BLaER1 treated with 17β-estradiol and CSF1 and Interleukin-3, amounts not matched to agents 10 nM and 100 nM (cell line): ENCODE measurements around the gene WNT1.

ENCODE experiments used
- H3K27ac ChIP-seq, 11 experiments: shearing (Covaris generic); formaldehyde crosslinking; 2 replicates each; pipeline ENCODE4 v1.8.1; 2022
- H3K27me3 ChIP-seq, 11 experiments: shearing (Covaris generic); formaldehyde crosslinking; 2 replicates each; pipeline ENCODE4 v1.8.1; 2022
- H3K36me3 ChIP-seq, 11 experiments: shearing (Covaris generic); formaldehyde crosslinking; 2 replicates each; pipeline ENCODE4 v1.8.1; 2022
- H3K4me1 ChIP-seq, 10 experiments: shearing (Covaris generic); formaldehyde crosslinking; 2 replicates each; pipeline ENCODE4 v1.8.1; 2022
- H3K4me2 ChIP-seq, 11 experiments: shearing (Covaris generic); formaldehyde crosslinking; 2 replicates each; pipeline ENCODE4 v1.8.1; 2022
- H3K4me3 ChIP-seq, 10 experiments: shearing (Covaris generic); formaldehyde crosslinking; 2 replicates each; pipeline ENCODE4 v1.8.1; 2022
- H3K9ac ChIP-seq, 11 experiments: shearing (Covaris generic); formaldehyde crosslinking; 2 replicates each; pipeline ENCODE4 v1.8.1; 2022
- H3K9me3 ChIP-seq, 11 experiments: shearing (Covaris generic); formaldehyde crosslinking; replicated peaks in 1 of 11; 2 replicates each; pipeline ENCODE4 v1.8.1; 2022
- H4K20me1 ChIP-seq, 11 experiments: shearing (Covaris generic); formaldehyde crosslinking; 2 replicates each; pipeline ENCODE4 v1.8.1; 2022
- Cebpa-rat ChIP-seq, 11 experiments: shearing (Covaris generic); IDR thresholded peaks; 2 replicates each; pipeline ENCODE4 v1.8.1; 2022

WNT1 gene

GRCh38 chr12:48966177-48966895, 11.8 kb upstream of the WNT1 start:
- peaks cover 38 to 63% (median 52%) of the 10 kb centered on the region in 11 experiments for H3K27me3 ChIP-seq
- H3K27ac ChIP-seq = no peak overlapping the region
- H3K4me3 ChIP-seq = no peak overlapping the region
- H3K4me1 ChIP-seq = peaks cover 20 to 56% (median 34%) of the 10 kb centered on the region in 10 experiments
- H3K9ac ChIP-seq = no peak overlapping the region
- H3K4me2 ChIP-seq = peak overlapping the region in 10 of 11 experiments; percentile 5 to 65 (median 36); a peak in 15 of 22 replicates
- TF ChIP-seq Cebpa-rat (IDR thresholded peaks at IDR 0.05) = no peak
- H3K9me3 ChIP-seq = no peaks in the 10 kb centered on the region
- no peaks in the 10 kb centered on the region for H3K36me3 ChIP-seq
- peaks cover 0 to 31% (median 22%) of the 10 kb centered on the region in 11 experiments; a peak in 16 of 22 replicates for H4K20me1 ChIP-seq

DNA sequence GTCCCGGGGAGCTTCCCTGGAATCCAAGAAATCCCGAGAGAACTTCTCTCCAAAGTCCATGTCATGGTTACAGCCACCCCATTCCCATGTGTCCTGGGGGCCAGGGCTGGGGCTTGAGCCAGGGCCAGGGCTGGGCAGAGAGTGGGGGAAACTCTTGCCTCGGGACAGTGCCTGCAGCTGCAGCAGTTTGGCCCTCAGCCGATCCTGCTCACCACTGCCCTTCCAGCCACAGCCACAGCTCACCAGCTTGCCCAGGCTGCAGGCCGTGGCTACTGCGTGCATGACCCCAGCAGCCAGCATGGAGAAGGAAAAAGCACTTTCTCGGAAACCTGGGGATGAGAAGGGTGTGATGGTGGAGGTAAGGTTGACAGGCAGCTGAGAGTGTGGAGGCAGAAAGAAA, 10.1 kb upstream of the WNT1 start:
- Histone ChIP-seq H3K4me2 (no peak overlapping the region), H3K27me3 (peaks cover 54 to 80% (median 68%) of the 10 kb centered on the region in 11 experiments), H4K20me1 (peaks cover 0 to 48% (median 37%) of the 10 kb centered on the region in 11 experiments; a peak in 18 of 22 replicates), H3K4me1 (peaks cover 34 to 67% (median 51%) of the 10 kb centered on the region in 10 experiments), H3K4me3 (no peak overlapping the region), H3K36me3 (no peaks in the 10 kb centered on the region), H3K27ac (no peak overlapping the region), H3K9ac (no peak overlapping the region), H3K9me3 (no peaks in the 10 kb centered on the region)
- TF ChIP-seq Cebpa-rat (IDR thresholded peaks at IDR 0.05) = no peak

DNA sequence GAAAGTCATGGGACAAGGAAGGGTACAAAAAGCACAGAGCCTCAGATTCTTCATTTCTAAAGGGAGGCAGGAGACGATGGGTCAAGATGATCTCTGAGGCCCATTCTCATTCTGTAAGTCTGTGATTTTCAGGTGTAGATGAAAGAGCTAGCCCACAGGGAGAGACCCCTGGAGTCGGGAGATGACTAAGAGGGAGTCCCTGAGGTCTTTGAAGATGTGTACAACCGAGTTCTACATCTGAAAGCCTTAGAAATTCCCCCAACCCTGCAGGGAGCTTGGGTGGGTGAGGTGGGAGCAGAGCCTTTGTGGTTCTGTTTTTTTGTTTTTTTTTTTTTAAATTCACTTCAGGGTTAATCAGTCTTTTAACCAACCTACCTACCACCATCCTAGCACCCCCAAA, 9.7 kb upstream of the WNT1 start:
- Histone ChIP-seq H3K4me2 (no peak overlapping the region), H3K9me3 (peaks cover 0 to 3% (median 0%) of the 10 kb centered on the region in 11 experiments; a peak in 3 of 22 replicates), H4K20me1 (peaks cover 0 to 53% (median 37%) of the 10 kb centered on the region in 11 experiments; a peak in 18 of 22 replicates), H3K9ac (no peak overlapping the region), H3K36me3 (no peaks in the 10 kb centered on the region), H3K4me3 (no peak overlapping the region), H3K27ac (no peak overlapping the region), H3K4me1 (peaks cover 34 to 72% (median 53%) of the 10 kb centered on the region in 10 experiments), H3K27me3 (peaks cover 59 to 84% (median 73%) of the 10 kb centered on the region in 11 experiments)
- TF ChIP-seq Cebpa-rat (IDR thresholded peaks at IDR 0.05) = no peak

DNA sequence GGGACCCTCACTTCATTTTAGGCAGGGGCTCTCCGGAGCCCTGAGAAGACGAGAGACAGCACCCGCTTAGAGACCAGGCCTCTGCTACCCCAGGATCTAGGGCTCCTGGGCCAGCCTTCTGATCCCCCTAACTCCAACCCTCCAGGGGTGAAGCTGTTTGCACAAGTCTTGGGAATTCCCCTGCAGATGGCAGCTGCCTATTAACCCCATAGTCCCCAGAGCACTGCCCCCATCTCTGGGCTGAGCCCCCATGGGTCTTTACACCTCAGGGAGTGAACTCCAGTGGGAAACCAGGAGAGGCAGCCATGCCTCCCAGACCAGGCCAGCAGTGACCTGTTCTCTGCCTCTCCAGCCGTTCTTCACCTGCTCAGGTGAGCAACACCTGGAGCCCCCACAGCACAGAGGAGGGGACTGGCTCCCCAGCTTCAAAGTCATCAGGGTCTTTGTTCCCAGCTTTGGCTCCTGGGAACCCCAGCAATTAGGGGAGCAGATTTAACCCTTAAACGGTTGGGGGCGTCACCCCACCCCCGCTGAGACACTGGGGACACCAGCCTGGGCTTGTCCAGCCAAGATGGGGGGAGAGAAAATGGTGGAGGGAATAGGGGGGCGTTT, 8.9 kb upstream of the WNT1 start:
- peaks cover 34 to 75% (median 54%) of the 10 kb centered on the region in 10 experiments for H3K4me1 ChIP-seq
- H3K27ac ChIP-seq = no peak overlapping the region
- TF ChIP-seq Cebpa-rat (IDR thresholded peaks at IDR 0.05) = no peak
- peak overlapping the region in 1 of 10 experiments; percentile 24; a peak in 1 of 20 replicates for H3K4me3 ChIP-seq
- peak overlapping the region; percentile 7 to 59 (median 41); a peak in 19 of 22 replicates for H3K4me2 ChIP-seq
- no peaks in the 10 kb centered on the region for H3K36me3 ChIP-seq
- peaks cover 0 to 9% (median 0%) of the 10 kb centered on the region in 11 experiments; a peak in 5 of 22 replicates for H3K9me3 ChIP-seq
- H3K9ac ChIP-seq = no peak overlapping the region
- peaks cover 67 to 92% (median 81%) of the 10 kb centered on the region in 11 experiments for H3K27me3 ChIP-seq
- H4K20me1 ChIP-seq = peaks cover 0 to 61% (median 40%) of the 10 kb centered on the region in 11 experiments; a peak in 18 of 22 replicates

DNA sequence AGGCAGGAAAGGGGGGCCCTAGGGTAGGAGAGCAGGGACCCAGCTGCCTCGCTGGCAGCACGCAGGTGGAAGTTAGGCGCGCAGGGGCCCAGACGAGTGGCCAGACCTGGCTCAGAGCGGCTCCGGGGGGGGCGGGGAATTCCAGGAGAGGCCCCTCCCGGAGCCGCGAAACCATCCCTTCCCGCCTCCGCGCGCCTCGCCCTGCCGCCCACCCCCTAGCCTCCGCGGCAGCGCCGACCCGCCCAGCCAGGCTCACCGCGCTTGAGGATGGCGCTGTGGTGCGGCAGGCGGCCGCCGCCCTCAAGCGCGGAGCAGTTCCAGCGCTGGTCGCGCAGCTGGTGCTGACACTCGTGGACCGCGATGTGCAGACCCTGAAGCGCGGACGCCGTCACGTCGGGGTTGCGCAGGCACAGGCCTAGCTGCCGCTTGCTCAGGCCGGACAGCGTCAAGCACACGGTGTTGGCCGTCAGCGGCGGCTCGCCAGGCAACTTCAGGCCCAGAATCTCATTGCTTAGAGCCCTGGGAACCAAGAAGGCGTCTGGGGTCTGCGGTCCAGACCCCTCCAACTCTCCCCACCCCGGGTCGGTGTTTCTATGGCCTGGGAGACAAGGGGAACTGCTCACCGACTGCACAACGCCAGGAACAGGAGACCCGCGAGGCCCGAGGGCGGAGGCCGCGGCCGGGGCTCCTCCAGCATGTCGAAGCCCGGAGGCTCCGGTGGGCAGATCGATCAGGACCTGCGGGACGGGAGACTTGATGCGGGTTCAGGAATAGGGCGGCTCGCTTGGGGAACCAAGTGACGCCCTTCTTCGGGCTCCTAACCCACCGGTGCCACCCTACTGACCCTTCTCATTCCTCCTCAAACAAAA, 8.1 kb upstream of the WNT1 start:
- H3K36me3 ChIP-seq = no peaks in the 10 kb centered on the region
- peak overlapping the region in 2 of 10 experiments; percentile 11 to 24; a peak in 1 of 20 replicates for H3K4me3 ChIP-seq
- H3K27me3 ChIP-seq = peaks cover 75 to 99% (median 89%) of the 10 kb centered on the region in 11 experiments
- no peak overlapping the region for H3K27ac ChIP-seq
- peaks cover 0 to 64% (median 40%) of the 10 kb centered on the region in 11 experiments; a peak in 18 of 22 replicates for H4K20me1 ChIP-seq
- peaks cover 0 to 9% (median 0%) of the 10 kb centered on the region in 11 experiments; a peak in 5 of 22 replicates for H3K9me3 ChIP-seq
- no peak overlapping the region for H3K9ac ChIP-seq
- TF ChIP-seq Cebpa-rat (IDR thresholded peaks at IDR 0.05) = no peak
- H3K4me1 ChIP-seq = peaks cover 34 to 70% (median 54%) of the 10 kb centered on the region in 10 experiments
- H3K4me2 ChIP-seq = peak overlapping the region; percentile 7 to 59 (median 41); a peak in 18 of 22 replicates

DNA sequence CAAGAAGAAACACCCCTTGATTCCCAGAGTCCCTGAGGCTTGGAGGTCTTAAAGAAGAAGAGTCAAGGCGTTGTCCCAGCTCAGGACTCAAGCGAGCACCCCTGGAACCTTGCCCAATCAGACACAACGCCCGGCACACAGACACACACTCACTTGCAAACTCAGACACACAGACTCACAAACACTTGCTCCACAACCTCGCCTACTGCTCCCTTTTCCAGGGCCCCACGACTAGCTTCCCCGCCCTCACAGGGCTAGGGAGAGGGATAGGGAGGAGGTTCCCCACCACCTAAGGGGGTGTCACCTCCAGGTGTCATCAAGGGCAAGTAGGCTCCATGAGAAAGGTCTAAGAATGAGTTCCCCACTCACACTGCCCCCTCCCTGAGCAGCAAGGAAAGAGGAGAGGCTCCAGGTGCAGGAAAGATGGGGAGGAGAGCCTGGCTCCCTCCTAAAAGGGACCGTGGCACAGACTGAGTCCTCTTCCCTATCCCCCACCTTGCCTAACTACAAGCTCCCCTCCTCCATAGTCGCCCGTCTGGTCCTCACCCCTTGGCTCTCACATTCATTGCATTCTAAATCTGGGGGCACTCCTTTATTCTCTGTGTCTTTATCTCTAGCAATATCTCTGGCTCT, 7.3 kb upstream of the WNT1 start:
- Histone ChIP-seq H3K4me1 (peaks cover 34 to 64% (median 50%) of the 10 kb centered on the region in 10 experiments), H3K4me2 (peak overlapping the region; percentile 18 to 89 (median 47); a peak in 18 of 22 replicates), H4K20me1 (peaks cover 0 to 68% (median 40%) of the 10 kb centered on the region in 11 experiments; a peak in 18 of 22 replicates), H3K27ac (no peak overlapping the region), H3K4me3 (peak overlapping the region in 3 of 10 experiments; percentile 25 to 40 (median 39); a peak in 4 of 20 replicates), H3K36me3 (no peaks in the 10 kb centered on the region), H3K27me3 (peaks cover 83 to 100% (median 97%) of the 10 kb centered on the region in 11 experiments), H3K9me3 (peaks cover 0 to 9% (median 0%) of the 10 kb centered on the region in 11 experiments; a peak in 5 of 22 replicates), H3K9ac (peak overlapping the region in 1 of 11 experiments; percentile 44; a peak in 1 of 22 replicates)
- no peak for TF ChIP-seq Cebpa-rat (IDR thresholded peaks at IDR 0.05)

GRCh38 chr12:48972213-48972951, 5.7 kb upstream of the WNT1 start:
- peaks cover 0 to 9% (median 0%) of the 10 kb centered on the region in 11 experiments; a peak in 5 of 22 replicates for H3K9me3 ChIP-seq
- H3K9ac ChIP-seq = no peak overlapping the region
- TF ChIP-seq Cebpa-rat (IDR thresholded peaks at IDR 0.05) = no peak
- no peak overlapping the region for H3K27ac ChIP-seq
- H3K4me3 ChIP-seq = peak overlapping the region in 3 of 10 experiments; percentile 2 to 21 (median 18); a peak in 1 of 20 replicates
- H3K4me1 ChIP-seq = peaks cover 32 to 52% (median 41%) of the 10 kb centered on the region in 10 experiments
- H3K27me3 ChIP-seq = peaks cover 98 to 100% (median 100%) of the 10 kb centered on the region in 11 experiments
- H3K36me3 ChIP-seq = no peaks in the 10 kb centered on the region
- peak overlapping the region; percentile 31 to 89 (median 47) for H3K4me2 ChIP-seq
- H4K20me1 ChIP-seq = peaks cover 0 to 84% (median 40%) of the 10 kb centered on the region in 11 experiments; a peak in 18 of 22 replicates
